HAP-1 (cell line): ENCODE results near the gene TMEM60.
A peak's percentile ranks its signal among the peaks of the same experiment; 100 is the strongest.
"Not testable (repeated sequence)": the region's sequence is repeated elsewhere in the genome, so short reads cannot be mapped to it uniquely, and the experiment has no call there.

Source experiments
- DNase-seq, 2 experiments: peaks; one replicate each; pipeline ENCODE4 v3.0.0-alpha.2; 2016 to 2020; ENCODE audit warnings: low spot score in 2 of 2
- H3K27me3 ChIP-seq: fragments of 250-450 bp; sonication (Bioruptor Pico); 2 replicates; pipeline ENCODE4 v1.5.1; 2020; ENCODE audit warnings: low read depth, mild to moderate bottlenecking, moderate library complexity
- H3K36me3 ChIP-seq: fragments of 250-450 bp; sonication (Bioruptor Pico); replicated peaks from 2 replicates; pipeline ENCODE4 v1.5.1; 2020; ENCODE audit warnings: mild to moderate bottlenecking
- H3K4me1 ChIP-seq: fragments of 250-450 bp; sonication (Bioruptor Pico); 2 replicates; pipeline ENCODE4 v1.5.1; 2020; ENCODE audit warnings: mild to moderate bottlenecking
- H3K4me3 ChIP-seq: fragments of 250-450 bp; sonication (Bioruptor Pico); 2 replicates; pipeline ENCODE4 v1.5.1; 2020; ENCODE audit warnings: mild to moderate bottlenecking, moderate library complexity
- H3K9me3 ChIP-seq: fragments of 250-450 bp; sonication (Bioruptor Pico); 2 replicates; pipeline ENCODE4 v1.5.1; 2020; ENCODE audit warnings: mild to moderate bottlenecking, moderate library complexity
- in situ Hi-C: fragments of 300-500 bp; cut with MboI; formaldehyde crosslinking; loops from 3 replicates; pipeline ENCODE4 v1.14.3; 2020; ENCODE audit warnings: low sequenced_read_pairs, inconsistent platforms, mixed read lengths

Gene TMEM60

DNA sequence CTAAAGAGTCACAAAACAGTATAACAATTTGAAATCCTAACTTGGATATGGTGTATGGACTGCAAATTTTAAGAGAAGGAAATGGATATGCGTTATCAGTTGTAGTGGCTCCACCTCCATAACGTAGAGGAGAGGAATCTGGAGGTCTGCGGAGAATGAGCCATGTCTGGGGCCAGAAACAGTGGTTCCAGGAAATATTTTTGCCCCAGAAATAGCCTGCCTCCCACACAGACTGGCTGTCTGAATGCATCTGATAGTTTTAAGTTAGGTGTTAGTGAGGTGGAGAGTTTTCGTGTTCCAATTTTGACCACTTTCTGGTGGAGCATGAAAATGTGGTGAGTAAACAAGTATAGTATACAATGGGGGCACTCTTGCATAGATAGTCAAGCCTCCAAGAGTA is 1.9 kb upstream of the TMEM60 start:
- peaks cover 33% of the 10 kb centered on the region for H3K4me1 ChIP-seq
- peak overlapping the region; percentile 80 for H3K4me3 ChIP-seq
- no peak for DNase-seq
- no peaks in the 10 kb centered on the region for H3K27me3 ChIP-seq
- no peaks in the 10 kb centered on the region for H3K9me3 ChIP-seq
- H3K36me3 ChIP-seq: no peaks in the 10 kb centered on the region; the same call in 1 of the 2 replicates
- in situ Hi-C loops: no loop called here

DNA sequence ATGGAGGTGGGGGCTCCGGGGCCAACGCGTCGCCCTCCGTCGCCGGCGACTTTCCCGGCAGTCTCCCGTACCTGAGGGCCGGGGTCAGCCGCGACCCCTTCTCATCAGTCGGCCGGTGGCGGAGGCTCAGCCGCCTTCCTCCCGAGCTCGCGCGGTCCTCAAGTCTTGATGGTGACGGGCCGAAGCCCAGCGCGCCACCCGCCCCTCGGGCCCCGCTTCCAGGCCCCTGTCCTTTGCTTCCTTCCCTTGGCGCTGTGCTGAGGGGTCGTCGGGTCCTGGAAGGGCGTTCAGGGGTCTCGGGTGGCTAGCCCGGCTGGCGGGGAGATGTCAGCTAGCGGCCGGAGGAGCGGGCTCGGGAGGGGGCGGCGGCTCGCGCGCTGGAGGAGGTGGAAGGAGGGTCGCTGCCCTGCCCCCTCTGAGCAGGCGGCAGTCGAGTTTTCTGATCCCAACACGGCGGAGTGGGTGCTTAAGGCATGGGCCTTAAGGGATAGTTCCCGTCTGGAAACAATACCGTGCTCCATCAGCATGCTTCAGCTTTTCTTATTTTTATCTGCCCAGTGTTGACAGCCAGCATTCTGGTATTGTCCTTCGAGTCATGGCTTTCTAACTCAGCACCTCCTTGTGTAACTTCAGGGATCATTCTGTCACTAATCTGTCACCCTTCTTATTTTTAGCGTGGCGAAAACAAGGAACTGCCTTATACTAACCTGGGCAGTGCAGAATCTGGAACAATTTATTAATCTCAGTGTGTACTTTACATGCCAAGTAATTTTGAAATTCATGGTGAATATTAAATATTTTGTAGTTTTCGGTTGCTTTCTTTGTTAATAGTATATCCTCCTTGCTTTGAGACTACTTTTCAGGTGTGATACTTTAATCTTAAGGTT is 1.1 kb upstream of the TMEM60 start:
- peak; percentile 69 to 76 for DNase-seq
- H3K9me3 ChIP-seq: no peaks in the 10 kb centered on the region
- no peaks in the 10 kb centered on the region for H3K27me3 ChIP-seq
- in situ Hi-C loops: no loop called here
- peaks cover under 1% of the 10 kb centered on the region for H3K36me3 ChIP-seq
- peaks cover 33% of the 10 kb centered on the region for H3K4me1 ChIP-seq
- H3K4me3 ChIP-seq: peak overlapping the region; percentile 80

DNA sequence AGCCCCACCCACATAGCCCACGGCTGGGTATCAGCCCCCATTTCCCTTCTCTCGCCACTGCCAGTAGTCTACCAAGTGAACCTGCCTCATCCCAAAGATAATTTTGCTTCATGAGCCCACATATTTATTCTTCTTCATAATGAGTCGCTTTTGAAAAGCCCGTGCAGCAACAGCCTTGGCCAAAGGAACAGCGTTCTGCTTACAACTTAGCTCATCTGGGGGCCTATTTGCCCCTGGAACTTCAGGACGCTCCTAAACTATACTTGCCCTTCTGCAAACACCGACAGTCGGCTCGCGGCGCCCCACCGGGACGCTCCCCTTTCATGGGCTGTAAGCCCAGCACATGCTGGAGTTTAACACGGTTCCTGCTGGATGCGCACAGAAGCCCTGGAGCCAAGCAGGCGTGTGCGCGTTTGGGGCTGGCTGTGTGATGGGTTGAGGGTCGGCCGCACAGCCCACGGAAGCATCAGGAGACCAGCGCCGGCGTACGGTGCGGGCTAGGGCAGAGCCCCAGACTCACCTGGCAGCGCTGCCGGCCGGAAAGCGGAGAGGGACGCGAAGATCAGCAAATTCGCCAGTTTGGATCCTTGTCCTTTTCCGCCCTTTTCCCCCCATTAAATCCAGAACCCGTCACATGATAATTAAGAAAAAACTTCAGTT is 370 bp downstream of the TMEM60 start:
- DNase-seq: peak in 1 of 2 experiments; percentile 13
- in situ Hi-C loops: no loop called here
- no peaks in the 10 kb centered on the region for H3K9me3 ChIP-seq
- peaks cover 8% of the 10 kb centered on the region for H3K36me3 ChIP-seq
- peak overlapping the region; percentile 80 for H3K4me3 ChIP-seq
- H3K4me1 ChIP-seq: peaks cover 33% of the 10 kb centered on the region
- no peaks in the 10 kb centered on the region for H3K27me3 ChIP-seq

DNA sequence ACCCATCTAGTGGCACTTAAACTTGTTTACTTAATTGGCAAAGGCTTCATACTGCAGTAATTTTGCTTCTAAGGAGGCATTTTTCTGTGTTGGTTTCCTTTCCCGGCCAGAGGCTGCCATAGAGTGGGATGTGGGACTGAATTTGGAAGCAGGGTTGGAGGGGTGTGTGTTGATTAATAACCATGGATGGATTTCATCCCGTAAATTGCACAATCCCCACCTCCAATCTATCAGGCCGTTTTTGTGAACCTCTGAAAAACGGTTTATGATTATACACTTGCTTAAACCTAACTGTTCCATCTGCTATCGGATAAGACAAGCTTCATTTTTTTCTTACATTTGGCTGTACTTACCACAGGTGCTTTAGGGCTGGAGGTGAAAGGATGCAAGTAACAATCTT is 1.3 kb downstream of the TMEM60 start:
- peak overlapping the region; percentile 80 for H3K4me3 ChIP-seq
- in situ Hi-C loops: no loop called here
- peaks cover 31% of the 10 kb centered on the region for H3K4me1 ChIP-seq
- no peaks in the 10 kb centered on the region for H3K27me3 ChIP-seq
- H3K9me3 ChIP-seq: no peaks in the 10 kb centered on the region
- H3K36me3 ChIP-seq: peaks cover 8% of the 10 kb centered on the region
- DNase-seq: no peak

DNA sequence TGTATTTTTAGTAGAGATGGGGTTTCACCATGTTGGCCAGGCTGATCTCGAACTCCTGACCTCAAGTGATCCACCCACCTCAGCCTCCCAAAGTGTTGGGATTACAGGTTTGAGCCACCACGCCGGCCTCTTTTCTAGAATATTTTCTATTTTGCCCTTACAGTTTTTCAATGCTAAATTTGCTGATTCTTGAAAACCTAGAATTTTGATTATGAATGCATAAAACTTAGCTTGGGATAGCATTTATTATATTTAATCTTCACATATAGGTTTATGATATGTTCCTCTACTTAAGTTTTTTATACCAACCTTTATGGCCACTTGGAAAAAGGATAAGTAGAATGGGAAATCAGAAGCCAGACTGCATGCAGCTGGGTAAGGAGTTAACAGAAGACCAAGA is 2.1 kb downstream of the TMEM60 start:
- peak overlapping the region; percentile 80; the same call in 1 of the 2 replicates for H3K4me3 ChIP-seq
- in situ Hi-C loops: no loop called here
- peaks cover 33% of the 10 kb centered on the region for H3K4me1 ChIP-seq
- no peaks in the 10 kb centered on the region for H3K27me3 ChIP-seq
- H3K36me3 ChIP-seq: peaks cover 8% of the 10 kb centered on the region
- H3K9me3 ChIP-seq: no peaks in the 10 kb centered on the region
- no peak for DNase-seq

DNA sequence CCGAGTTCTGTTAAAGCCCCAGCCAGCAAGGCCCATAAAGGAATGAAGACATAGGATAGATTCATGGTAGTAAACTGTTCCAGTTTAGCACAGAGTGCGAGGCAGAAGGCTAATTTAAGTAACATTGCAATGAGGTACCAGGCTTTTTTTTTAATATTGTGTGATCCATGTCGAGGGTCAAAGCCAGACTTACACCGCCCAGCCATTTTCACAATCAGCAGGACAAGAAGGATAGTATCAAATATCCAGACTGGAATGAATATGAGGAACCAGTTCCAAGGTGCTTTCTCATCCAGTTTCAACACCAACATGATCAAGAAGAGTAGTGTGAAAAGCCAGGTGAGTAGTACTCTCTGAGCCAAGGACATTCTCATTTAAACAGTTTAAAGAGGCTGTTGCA is 4.2 kb downstream of the TMEM60 start:
- Histone ChIP-seq H3K27me3 (no peaks in the 10 kb centered on the region), H3K4me1 (peaks cover 21% of the 10 kb centered on the region), H3K36me3 (peaks cover 8% of the 10 kb centered on the region), H3K9me3 (no peaks in the 10 kb centered on the region), H3K4me3 (no peak overlapping the region)
- DNase-seq: no peak
- in situ Hi-C loops: no loop called here

DNA sequence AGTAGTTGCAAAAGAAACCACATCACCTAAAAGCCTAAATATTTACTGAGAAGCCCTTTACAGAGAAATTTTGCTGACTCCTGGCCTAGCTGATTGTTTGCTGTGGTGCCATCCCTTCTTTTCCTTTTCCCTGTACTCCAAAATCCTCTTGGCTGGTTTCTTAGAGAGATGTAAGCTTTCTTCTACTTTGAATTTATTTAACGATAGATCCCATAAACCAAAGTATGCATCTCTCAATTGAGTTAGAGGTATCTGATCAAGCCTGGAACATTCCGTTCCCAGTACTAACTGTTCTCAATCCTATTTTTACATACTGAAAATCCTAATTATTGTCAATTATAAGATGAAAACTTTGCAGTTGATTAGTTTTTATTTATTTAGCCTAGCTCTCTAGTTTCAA is 6.3 kb downstream of the TMEM60 start:
- no peaks in the 10 kb centered on the region for H3K27me3 ChIP-seq
- in situ Hi-C loops: no loop called here
- H3K9me3 ChIP-seq: no peaks in the 10 kb centered on the region
- H3K4me3 ChIP-seq: no peak overlapping the region
- peaks cover 18% of the 10 kb centered on the region for H3K4me1 ChIP-seq
- peaks cover 8% of the 10 kb centered on the region for H3K36me3 ChIP-seq
- DNase-seq: no peak

DNA sequence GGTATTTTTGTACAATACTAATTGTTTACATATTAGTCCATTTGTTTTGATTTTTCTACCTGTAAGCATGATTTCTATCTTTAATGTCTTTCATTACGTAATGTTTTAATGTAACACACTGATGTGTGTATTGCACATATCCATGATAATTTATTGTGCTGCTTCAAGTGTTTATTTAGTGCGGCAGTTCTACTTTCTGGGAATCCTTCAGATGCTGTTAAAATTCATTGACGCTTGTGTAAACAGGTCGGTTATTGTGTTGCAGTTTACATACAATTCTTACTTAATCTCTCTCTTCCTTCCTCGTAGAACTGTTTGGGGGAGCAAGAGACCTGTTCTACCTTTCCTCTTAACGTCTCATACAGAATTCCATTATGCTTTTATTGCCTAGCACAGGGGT is 6.9 kb downstream of the TMEM60 start:
- peaks cover 8% of the 10 kb centered on the region for H3K36me3 ChIP-seq
- DNase-seq: peak in 1 of 2 experiments; percentile 38
- no peak overlapping the region for H3K4me3 ChIP-seq
- H3K9me3 ChIP-seq: no peaks in the 10 kb centered on the region
- H3K27me3 ChIP-seq: no peaks in the 10 kb centered on the region
- H3K4me1 ChIP-seq: peaks cover 12% of the 10 kb centered on the region
- in situ Hi-C loops: no loop called here

DNA sequence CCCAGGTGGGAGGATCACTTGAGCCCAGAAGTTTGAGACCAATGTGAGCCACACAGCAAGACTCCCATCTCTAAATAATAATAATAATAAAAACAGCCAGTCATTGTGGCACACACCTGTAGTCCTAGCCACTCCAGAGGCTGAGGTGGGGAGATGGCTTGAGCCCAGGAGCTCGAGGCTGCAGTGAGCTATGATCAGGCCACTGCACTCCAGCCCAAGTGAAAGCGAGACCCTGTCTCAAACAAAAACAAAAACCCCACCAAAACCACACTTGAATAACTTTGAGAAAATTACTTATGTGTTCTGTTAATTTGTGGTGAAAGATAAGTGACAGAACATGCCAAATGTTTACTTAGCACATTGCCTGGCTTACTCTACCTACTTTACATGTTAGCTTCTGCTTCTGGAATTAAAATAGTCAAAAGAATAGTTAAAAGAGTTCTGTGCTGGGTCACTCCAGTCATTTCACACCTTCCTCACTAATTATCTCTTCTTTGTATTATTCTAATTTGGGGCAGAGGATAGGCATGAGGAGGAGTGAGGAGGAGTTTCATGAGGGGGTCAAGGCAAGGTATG is 9.8 kb downstream of the TMEM60 start:
- no peaks in the 10 kb centered on the region for H3K9me3 ChIP-seq
- no peaks in the 10 kb centered on the region; the same call in 1 of the 2 replicates for H3K36me3 ChIP-seq
- in situ Hi-C loops: no loop called here
- H3K4me1 ChIP-seq: peaks cover 16% of the 10 kb centered on the region
- DNase-seq: no peak
- no peaks in the 10 kb centered on the region for H3K27me3 ChIP-seq
- H3K4me3 ChIP-seq: no peak overlapping the region

DNA sequence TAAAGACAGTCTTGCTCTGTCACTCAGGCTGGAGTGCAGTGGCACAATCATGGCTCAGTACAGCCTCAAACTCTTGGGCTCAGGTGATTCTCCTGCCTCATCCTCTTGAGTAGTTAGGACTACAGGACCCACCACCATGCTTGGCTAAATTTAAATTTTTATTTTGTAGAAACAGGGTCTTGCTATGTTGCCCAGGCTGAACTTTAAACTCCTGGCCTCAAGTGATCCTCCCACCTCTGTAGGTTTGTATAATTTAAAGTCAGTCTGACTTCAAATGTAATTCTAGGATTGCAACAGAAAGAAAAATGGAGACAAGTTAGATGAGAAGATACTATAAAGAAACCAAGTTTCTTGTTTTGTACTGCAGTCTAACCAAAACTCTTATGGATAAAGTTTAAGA is 11.5 kb downstream of the TMEM60 start:
- H3K4me1 ChIP-seq: peaks cover 28% of the 10 kb centered on the region
- no peaks in the 10 kb centered on the region for H3K27me3 ChIP-seq
- H3K4me3 ChIP-seq: no peak overlapping the region
- no peaks in the 10 kb centered on the region for H3K36me3 ChIP-seq
- in situ Hi-C loops: no loop called here
- no peaks in the 10 kb centered on the region for H3K9me3 ChIP-seq
- DNase-seq: no peak

DNA sequence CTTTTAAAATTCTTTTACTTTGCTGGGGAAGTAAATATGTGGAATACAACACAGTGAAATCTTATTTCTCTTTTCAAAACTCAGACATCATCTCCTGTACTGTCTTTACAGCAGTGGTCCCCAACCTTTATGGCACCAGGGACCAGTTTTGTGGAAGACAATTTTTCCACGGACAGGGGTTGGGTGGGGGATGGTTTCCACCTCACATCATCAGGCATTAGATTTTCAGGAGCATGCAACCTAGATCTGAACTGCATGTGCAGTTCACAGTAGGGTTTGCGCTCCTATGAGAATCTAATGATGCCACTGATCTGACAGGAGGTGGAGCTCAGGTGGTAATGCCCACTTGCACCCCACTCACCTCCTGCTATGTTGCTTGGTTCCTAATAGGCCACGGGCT is 12.2 kb downstream of the TMEM60 start:
- H3K27me3 ChIP-seq: no peaks in the 10 kb centered on the region

DNA sequence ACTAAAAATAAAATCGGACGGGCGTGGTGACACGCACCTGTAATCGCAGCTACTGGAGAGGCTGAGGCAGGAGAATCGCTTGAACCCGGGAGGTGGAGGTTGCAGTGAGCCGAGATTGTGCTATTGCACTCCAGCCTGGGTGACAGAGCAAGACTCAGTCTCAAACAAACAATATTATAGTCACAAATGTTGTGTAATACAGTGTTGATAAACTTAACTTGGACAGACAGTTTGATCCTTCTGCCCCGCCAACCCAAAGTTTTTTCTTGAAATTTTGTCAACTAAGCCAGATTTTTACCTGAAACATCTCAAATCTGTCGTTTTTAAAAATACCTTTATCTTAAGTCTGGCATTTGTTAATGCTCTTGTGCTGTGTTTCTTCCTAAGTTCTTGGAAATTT is 13.8 kb downstream of the TMEM60 start:
- DNase-seq, H3K9me3 ChIP-seq, in situ Hi-C loops, H3K36me3 ChIP-seq, H3K27me3 ChIP-seq, H3K4me3 ChIP-seq: not testable (repeated sequence)
- peaks cover 21% of the 10 kb centered on the region for H3K4me1 ChIP-seq

More for the DNA sequence above, 12.2 kb downstream of the TMEM60 start:
- H3K4me3 ChIP-seq: no peak overlapping the region
- H3K36me3 ChIP-seq: no peaks in the 10 kb centered on the region
- DNase-seq: no peak
- in situ Hi-C loops: no loop called here
- H3K4me1 ChIP-seq: peaks cover 22% of the 10 kb centered on the region
- H3K9me3 ChIP-seq: no peaks in the 10 kb centered on the region

DNA sequence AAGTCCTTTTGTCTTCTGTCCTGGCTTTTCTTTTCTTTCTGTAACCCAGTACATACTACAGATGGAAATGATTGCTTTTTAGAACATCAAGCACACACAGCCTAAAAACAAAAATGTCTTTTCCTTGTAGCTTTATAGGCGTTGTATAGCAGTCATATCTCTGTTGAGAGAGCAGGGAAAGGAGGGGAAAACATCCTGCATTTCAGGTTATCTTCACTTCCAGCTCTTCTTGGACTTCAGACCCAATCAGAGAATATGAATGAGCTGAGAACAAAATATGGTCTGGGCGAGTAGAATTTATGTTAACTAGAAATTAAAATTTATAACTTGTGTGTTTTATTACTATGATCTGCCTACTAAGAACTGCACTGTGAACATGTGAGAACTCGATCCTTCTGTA is 14.7 kb downstream of the TMEM60 start:
- Histone ChIP-seq H3K27me3 (no peaks in the 10 kb centered on the region), H3K4me3 (no peak overlapping the region), H3K36me3 (peaks cover 9% of the 10 kb centered on the region), H3K9me3 (no peaks in the 10 kb centered on the region), H3K4me1 (peaks cover 23% of the 10 kb centered on the region)
- no peak for DNase-seq
- in situ Hi-C loops: no loop called here

DNA sequence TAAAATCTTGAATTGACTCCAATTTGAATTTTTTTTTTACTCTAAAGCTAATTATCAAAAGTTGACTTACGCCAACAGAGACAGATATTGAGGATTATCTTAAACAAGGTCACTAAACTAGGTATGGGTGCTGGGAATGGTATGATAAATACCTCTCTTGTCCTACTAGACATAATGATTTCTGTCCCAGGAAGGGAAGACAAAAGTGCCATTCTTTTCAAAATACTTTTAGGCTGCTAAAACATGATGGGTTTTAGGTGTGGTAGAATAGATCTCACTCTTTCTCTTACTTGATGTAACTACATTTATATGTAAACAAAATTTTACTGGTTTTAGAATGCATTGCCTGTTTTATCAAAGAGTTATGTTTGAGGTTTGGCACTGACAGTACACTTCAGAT is 15.1 kb downstream of the TMEM60 start:
- DNase-seq: peak in 1 of 2 experiments; percentile 86
- H3K4me3 ChIP-seq: no peak overlapping the region
- H3K27me3 ChIP-seq: no peaks in the 10 kb centered on the region
- H3K36me3 ChIP-seq: peaks cover 11% of the 10 kb centered on the region
- in situ Hi-C loops: no loop called here
- no peaks in the 10 kb centered on the region for H3K9me3 ChIP-seq
- peaks cover 25% of the 10 kb centered on the region for H3K4me1 ChIP-seq
